Measurements from ENCODE around the gene NUP42.

The NUP42 gene

GRCh38 chr7:23211589-23211988 is 29.7 kb downstream of the NUP42 start:
- no peak for DNase-seq (ENCODE audit: low read depth, low spot score)

GRCh38 chr7:23212395-23212794 is 30.5 kb downstream of the NUP42 start:
- Histone ChIP-seq H3K27me3 (ENCODE audit: insufficient read depth, insufficient read length) (no peaks in the 10 kb centered on the region), H3K4me3 (ENCODE audit: insufficient read length, low read depth) (no peak overlapping the region), H3K4me1 (ENCODE audit: insufficient read depth, insufficient read length) (peaks cover 2% of the 10 kb centered on the region), H3K9ac (ENCODE audit: insufficient read length, low read depth) (no peak overlapping the region), H3K9me3 (ENCODE audit: insufficient read depth, low read length) (no peaks in the 10 kb centered on the region), H3K36me3 (ENCODE audit: insufficient read depth, insufficient read length, low read length) (no peaks in the 10 kb centered on the region)
- no peak for DNase-seq (ENCODE audit: low read depth, low spot score)
- TF ChIP-seq ZNF274 (IDR thresholded peaks at IDR 0.05; ENCODE audit: low read depth, low read length) (no peak), SUZ12 (IDR thresholded peaks at IDR 0.05; ENCODE audit: extremely low read depth, insufficient read depth, insufficient read length) (no peak), YY1 (IDR thresholded peaks at IDR 0.05; ENCODE audit: insufficient read depth, insufficient read length) (no peak)

More at GRCh38 chr7:23211589-23211988, 29.7 kb downstream of the NUP42 start:
- TF ChIP-seq YY1 (IDR thresholded peaks at IDR 0.05; ENCODE audit: insufficient read depth, insufficient read length), result no peak
- no peak for TF ChIP-seq SUZ12 (IDR thresholded peaks at IDR 0.05; ENCODE audit: extremely low read depth, insufficient read depth, insufficient read length)
- no peak for TF ChIP-seq ZNF274 (IDR thresholded peaks at IDR 0.05; ENCODE audit: low read depth, low read length)
- Histone ChIP-seq H3K9me3 (ENCODE audit: insufficient read depth, low read length) (no peaks in the 10 kb centered on the region), H3K9ac (ENCODE audit: insufficient read length, low read depth) (no peak overlapping the region), H3K4me1 (ENCODE audit: insufficient read depth, insufficient read length) (peaks cover 2% of the 10 kb centered on the region), H3K27me3 (ENCODE audit: insufficient read depth, insufficient read length) (no peaks in the 10 kb centered on the region), H3K36me3 (ENCODE audit: insufficient read depth, insufficient read length, low read length) (no peaks in the 10 kb centered on the region), H3K4me3 (ENCODE audit: insufficient read length, low read depth) (no peak overlapping the region)

DNA sequence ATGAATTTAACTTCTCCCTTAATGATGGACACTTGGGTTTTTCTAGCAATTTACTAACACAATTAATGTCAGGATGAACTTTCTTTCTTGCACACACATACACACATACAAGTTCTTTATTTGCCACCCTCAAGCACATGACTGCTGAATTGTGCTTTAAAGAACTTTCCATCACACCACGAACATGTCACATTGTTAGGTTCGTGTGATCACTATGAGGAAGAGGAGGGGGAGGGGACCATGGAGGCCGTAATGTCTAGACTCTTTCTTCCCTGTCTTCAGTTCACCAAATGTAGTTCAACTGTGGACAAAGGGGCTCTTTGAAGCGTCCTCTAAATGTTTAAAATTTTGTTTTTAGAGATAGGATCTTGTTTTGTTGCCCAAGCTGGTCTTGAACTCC is 31.0 kb downstream of the NUP42 start:
- H3K9ac ChIP-seq (ENCODE audit: insufficient read length, low read depth), result no peak overlapping the region
- no peaks in the 10 kb centered on the region for H3K36me3 ChIP-seq (ENCODE audit: insufficient read depth, insufficient read length, low read length)
- H3K4me3 ChIP-seq (ENCODE audit: insufficient read length, low read depth), result no peak overlapping the region
- TF ChIP-seq SUZ12 (IDR thresholded peaks at IDR 0.05; ENCODE audit: extremely low read depth, insufficient read depth, insufficient read length) (no peak), YY1 (IDR thresholded peaks at IDR 0.05; ENCODE audit: insufficient read depth, insufficient read length) (no peak), ZNF274 (IDR thresholded peaks at IDR 0.05; ENCODE audit: low read depth, low read length) (no peak)
- DNase-seq (ENCODE audit: low read depth, low spot score), result no peak
- H3K27me3 ChIP-seq (ENCODE audit: insufficient read depth, insufficient read length), result no peaks in the 10 kb centered on the region
- peaks cover 2% of the 10 kb centered on the region for H3K4me1 ChIP-seq (ENCODE audit: insufficient read depth, insufficient read length)
- H3K9me3 ChIP-seq (ENCODE audit: insufficient read depth, low read length), result no peaks in the 10 kb centered on the region

GRCh38 chr7:23213755-23214154 is 31.9 kb downstream of the NUP42 start:
- TF ChIP-seq ZNF274 (IDR thresholded peaks at IDR 0.05; ENCODE audit: low read depth, low read length) (no peak), SUZ12 (IDR thresholded peaks at IDR 0.05; ENCODE audit: extremely low read depth, insufficient read depth, insufficient read length) (no peak), YY1 (IDR thresholded peaks at IDR 0.05; ENCODE audit: insufficient read depth, insufficient read length) (no peak)

GRCh38 chr7:23214423-23214822 is 32.6 kb downstream of the NUP42 start:
- TF ChIP-seq SUZ12 (IDR thresholded peaks at IDR 0.05; ENCODE audit: extremely low read depth, insufficient read depth, insufficient read length), result no peak
- no peak for TF ChIP-seq ZNF274 (IDR thresholded peaks at IDR 0.05; ENCODE audit: low read depth, low read length)
- TF ChIP-seq YY1 (IDR thresholded peaks at IDR 0.05; ENCODE audit: insufficient read depth, insufficient read length), result no peak
- Histone ChIP-seq H3K36me3 (ENCODE audit: insufficient read depth, insufficient read length, low read length) (no peaks in the 10 kb centered on the region), H3K4me3 (ENCODE audit: insufficient read length, low read depth) (no peak overlapping the region), H3K27me3 (ENCODE audit: insufficient read depth, insufficient read length) (no peaks in the 10 kb centered on the region), H3K9me3 (ENCODE audit: insufficient read depth, low read length) (no peaks in the 10 kb centered on the region), H3K9ac (ENCODE audit: insufficient read length, low read depth) (no peak overlapping the region), H3K4me1 (ENCODE audit: insufficient read depth, insufficient read length) (peaks cover 2% of the 10 kb centered on the region)
- DNase-seq (ENCODE audit: low read depth, low spot score), result no peak

More at GRCh38 chr7:23213755-23214154, 31.9 kb downstream of the NUP42 start:
- H3K9ac ChIP-seq (ENCODE audit: insufficient read length, low read depth), result no peak overlapping the region
- H3K4me1 ChIP-seq (ENCODE audit: insufficient read depth, insufficient read length), result peaks cover 2% of the 10 kb centered on the region
- no peak overlapping the region for H3K4me3 ChIP-seq (ENCODE audit: insufficient read length, low read depth)
- H3K27me3 ChIP-seq (ENCODE audit: insufficient read depth, insufficient read length), result no peaks in the 10 kb centered on the region
- no peak for DNase-seq (ENCODE audit: low read depth, low spot score)
- no peaks in the 10 kb centered on the region for H3K9me3 ChIP-seq (ENCODE audit: insufficient read depth, low read length)
- no peaks in the 10 kb centered on the region for H3K36me3 ChIP-seq (ENCODE audit: insufficient read depth, insufficient read length, low read length)

- TF ChIP-seq ZNF274 (IDR thresholded peaks at IDR 0.05; ENCODE audit: low read depth, low read length), result no peak
Observed at GRCh38 chr7:23214938-23215337, 33.1 kb downstream of the NUP42 start.

DNA sequence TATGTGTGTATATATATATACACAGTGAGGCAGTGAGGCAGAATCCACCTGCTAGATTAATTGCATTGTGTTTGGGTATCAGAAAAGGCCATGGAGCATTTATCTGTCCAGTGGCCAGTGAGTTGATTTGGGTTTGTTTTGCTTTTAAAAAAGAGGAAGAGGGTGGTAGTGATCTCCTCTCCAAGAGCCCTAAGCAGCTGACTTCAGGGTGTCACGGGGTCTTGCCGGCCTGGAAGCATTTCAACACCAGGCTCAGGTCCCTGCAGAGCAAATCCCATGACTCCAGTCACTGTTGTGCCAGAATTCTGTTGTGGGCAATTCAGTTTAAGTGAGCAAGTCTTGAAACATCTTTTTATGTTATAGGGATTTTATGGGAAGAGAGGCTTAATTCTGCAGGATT is 34.2 kb downstream of the NUP42 start:
- Histone ChIP-seq H3K36me3 (ENCODE audit: insufficient read depth, insufficient read length, low read length) (no peaks in the 10 kb centered on the region), H3K27me3 (ENCODE audit: insufficient read depth, insufficient read length) (no peaks in the 10 kb centered on the region), H3K9me3 (ENCODE audit: insufficient read depth, low read length) (no peaks in the 10 kb centered on the region), H3K4me3 (ENCODE audit: insufficient read length, low read depth) (no peak overlapping the region), H3K9ac (ENCODE audit: insufficient read length, low read depth) (no peak overlapping the region), H3K4me1 (ENCODE audit: insufficient read depth, insufficient read length) (peaks cover 4% of the 10 kb centered on the region)
- no peak for TF ChIP-seq SUZ12 (IDR thresholded peaks at IDR 0.05; ENCODE audit: extremely low read depth, insufficient read depth, insufficient read length)
- no peak for TF ChIP-seq YY1 (IDR thresholded peaks at IDR 0.05; ENCODE audit: insufficient read depth, insufficient read length)
- no peak for TF ChIP-seq ZNF274 (IDR thresholded peaks at IDR 0.05; ENCODE audit: low read depth, low read length)
- DNase-seq (ENCODE audit: low read depth, low spot score), result no peak

More at GRCh38 chr7:23214938-23215337, 33.1 kb downstream of the NUP42 start:
- H3K4me1 ChIP-seq (ENCODE audit: insufficient read depth, insufficient read length), result peaks cover 2% of the 10 kb centered on the region
- H3K36me3 ChIP-seq (ENCODE audit: insufficient read depth, insufficient read length, low read length), result no peaks in the 10 kb centered on the region
- H3K9ac ChIP-seq (ENCODE audit: insufficient read length, low read depth), result no peak overlapping the region
- no peak overlapping the region for H3K4me3 ChIP-seq (ENCODE audit: insufficient read length, low read depth)
- DNase-seq (ENCODE audit: low read depth, low spot score), result no peak
- H3K9me3 ChIP-seq (ENCODE audit: insufficient read depth, low read length), result no peaks in the 10 kb centered on the region
- no peaks in the 10 kb centered on the region for H3K27me3 ChIP-seq (ENCODE audit: insufficient read depth, insufficient read length)

DNA sequence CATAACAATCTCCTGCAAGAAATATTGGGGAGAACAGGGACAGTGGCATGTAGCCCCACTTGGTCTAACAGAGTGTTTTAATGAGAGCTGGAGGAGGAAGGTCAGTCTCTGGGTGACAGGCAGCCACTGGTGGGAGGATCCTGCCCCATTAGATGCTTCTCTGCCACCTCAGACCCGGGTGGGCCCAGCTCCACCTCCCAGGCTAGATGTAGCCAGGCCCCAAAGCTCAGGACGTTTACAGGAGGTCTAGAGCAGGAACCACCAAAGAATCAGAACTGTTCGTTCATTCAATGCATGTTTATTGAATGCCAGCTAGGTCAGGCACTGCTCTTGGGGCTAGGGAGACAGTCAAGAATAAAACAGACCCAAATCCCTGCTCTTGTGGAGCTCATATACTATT is 36.3 kb downstream of the NUP42 start:
- H3K27me3 ChIP-seq (ENCODE audit: insufficient read depth, insufficient read length), result no peaks in the 10 kb centered on the region
- no peaks in the 10 kb centered on the region for H3K9me3 ChIP-seq (ENCODE audit: insufficient read depth, low read length)
- H3K4me3 ChIP-seq (ENCODE audit: insufficient read length, low read depth), result no peak overlapping the region
- no peaks in the 10 kb centered on the region for H3K36me3 ChIP-seq (ENCODE audit: insufficient read depth, insufficient read length, low read length)
- TF ChIP-seq YY1 (IDR thresholded peaks at IDR 0.05; ENCODE audit: insufficient read depth, insufficient read length) (no peak), SUZ12 (IDR thresholded peaks at IDR 0.05; ENCODE audit: extremely low read depth, insufficient read depth, insufficient read length) (no peak), ZNF274 (IDR thresholded peaks at IDR 0.05; ENCODE audit: low read depth, low read length) (no peak)
- H3K4me1 ChIP-seq (ENCODE audit: insufficient read depth, insufficient read length), result peaks cover 6% of the 10 kb centered on the region
- DNase-seq (ENCODE audit: low read depth, low spot score), result no peak
- H3K9ac ChIP-seq (ENCODE audit: insufficient read length, low read depth), result no peak overlapping the region

Data from NT2/D1 (cell line).